Activated CD8-positive, alpha-beta T cell treated with anti-CD3 and anti-CD28 coated beads for 36 hours (primary cell): Measurements from ENCODE around the gene ABCA5. TPM values are rescaled to one million over a fixed set of nuclear protein-coding genes. Genes with fewer than 3 reads are reported as not detected.

Experiments
- ATAC-seq: fragments of 200-7000 bp; cut with Tn5 transposase; one replicate; pipeline ENCODE4 v1.10.0; 2021; ENCODE audit warnings: mild to moderate bottlenecking, moderate library complexity
- CTCF ChIA-PET: fragments of 350-600 bp; sonication (Branson Sonifier 250); formaldehyde crosslinking; loops from one replicate; lab custom pipeline; 2021; ENCODE audit warnings: antibody characterized with exemption; lab: Charles Lee
- POLR2A ChIA-PET: fragments of 350-600 bp; sonication (Branson Sonifier 250); formaldehyde crosslinking; loops from one replicate; lab custom pipeline; 2021; ENCODE audit warnings: antibody characterized with exemption; lab: Charles Lee
- DNase-seq: peaks from one replicate; pipeline ENCODE4 v3.0.0-alpha.2; 2020
- H3K27ac Mint-ChIP-seq: one replicate; pipeline ENCODE4 v1.8.0; 2021; ENCODE audit warnings: mild to moderate bottlenecking, mixed read lengths
- H3K27me3 Mint-ChIP-seq: one replicate; pipeline ENCODE4 v1.8.0; 2021; ENCODE audit warnings: mixed read lengths
- H3K36me3 Mint-ChIP-seq: one replicate; pipeline ENCODE4 v1.8.0; 2021; ENCODE audit warnings: low read depth, mixed read lengths
- H3K4me1 Mint-ChIP-seq: one replicate; pipeline ENCODE4 v1.8.0; 2021; ENCODE audit warnings: low read depth, mixed read lengths
- H3K4me3 Mint-ChIP-seq: one replicate; pipeline ENCODE4 v1.8.0; 2021; ENCODE audit warnings: mild to moderate bottlenecking, moderate library complexity, mixed read lengths
- H3K9me3 Mint-ChIP-seq: one replicate; pipeline ENCODE4 v1.8.0; 2021; ENCODE audit warnings: mixed read lengths
- CTCF ChIP-seq: fragments of 200-600 bp; IDR thresholded peaks from one replicate; pipeline ENCODE4 v1.8.0; 2022; ENCODE audit warnings: antibody characterized with exemption, mild to moderate bottlenecking
- intact Hi-C: fragments of 100-400 bp; cut with micrococcal nuclease; formaldehyde crosslinking; loops from one replicate; pipeline ENCODE4 v1.10.0; 2022
- total RNA-seq, 2 experiments: library from RNA; stranded (reverse); gene quantifications; one replicate each; pipeline ENCODE4 v1.2.3, GENCODE V29; 2021

Gene ABCA5
- total RNA-seq, 2 experiments from 2014 or later: 12.4 to 13.2 TPM

GRCh38 chr17:69222707-69223258 is 104.2 kb downstream of the ABCA5 start:
- no peak for DNase-seq
- no peaks in the 10 kb centered on the region for H3K36me3 Mint-ChIP-seq
- H3K27ac Mint-ChIP-seq: no peak overlapping the region
- POLR2A ChIA-PET: interaction anchor here (0.7 kb wide), 1 partner anchor 420 kb away, joined by 3 read pairs; no protein-coding TSS in a partner anchor
- H3K9me3 Mint-ChIP-seq: no peaks in the 10 kb centered on the region
- H3K27me3 Mint-ChIP-seq: no peaks in the 10 kb centered on the region
- H3K4me1 Mint-ChIP-seq: peaks cover 11% of the 10 kb centered on the region
- intact Hi-C loops: no loop called here
- no peak overlapping the region for H3K4me3 Mint-ChIP-seq
- no peak for ATAC-seq
- CTCF ChIA-PET: no interaction called here
- TF ChIP-seq CTCF: no peak

- no peaks in the 10 kb centered on the region for H3K36me3 Mint-ChIP-seq
- peaks cover 7% of the 10 kb centered on the region for H3K4me1 Mint-ChIP-seq
- ATAC-seq (no peak), DNase-seq (no peak)
- ChIA-PET CTCF (no interaction called here), POLR2A (no interaction called here)
- TF ChIP-seq CTCF: no peak
- intact Hi-C loops: no loop called here
- H3K9me3 Mint-ChIP-seq: no peaks in the 10 kb centered on the region
- H3K4me3 Mint-ChIP-seq: no peak overlapping the region
- no peak overlapping the region for H3K27ac Mint-ChIP-seq
- no peaks in the 10 kb centered on the region for H3K27me3 Mint-ChIP-seq
Measured at GRCh38 chr17:69220098-69220497, 106.8 kb downstream of the ABCA5 start.

- TF ChIP-seq CTCF: no peak
- Mint-ChIP-seq H3K4me3 (no peak overlapping the region), H3K27me3 (no peaks in the 10 kb centered on the region), H3K4me1 (peaks cover 5% of the 10 kb centered on the region), H3K36me3 (no peaks in the 10 kb centered on the region), H3K27ac (no peak overlapping the region), H3K9me3 (no peaks in the 10 kb centered on the region)
- CTCF ChIA-PET: no interaction called here
- POLR2A ChIA-PET: no interaction called here
- DNase-seq: no peak
- no peak for ATAC-seq
- intact Hi-C loops: no loop called here
Measured at GRCh38 chr17:69218986-69219385, 107.9 kb downstream of the ABCA5 start.

- DNase-seq (no peak), ATAC-seq (no peak)
- H3K36me3 Mint-ChIP-seq: no peaks in the 10 kb centered on the region
- no peaks in the 10 kb centered on the region for H3K4me1 Mint-ChIP-seq
- CTCF ChIA-PET: interaction anchor here (1.1 kb wide), 1 partner anchor 22 kb away, joined by 3 read pairs; no protein-coding TSS in a partner anchor
- no peak for TF ChIP-seq CTCF
- no peak overlapping the region for H3K4me3 Mint-ChIP-seq
- no peak overlapping the region for H3K27ac Mint-ChIP-seq
- H3K27me3 Mint-ChIP-seq: no peaks in the 10 kb centered on the region
- POLR2A ChIA-PET: no interaction called here
- intact Hi-C loops: no loop called here
- no peaks in the 10 kb centered on the region for H3K9me3 Mint-ChIP-seq
Measured at GRCh38 chr17:69213059-69213813, 113.7 kb downstream of the ABCA5 start.

- H3K27me3 Mint-ChIP-seq: no peaks in the 10 kb centered on the region
- DNase-seq (no peak), ATAC-seq (no peak)
- H3K27ac Mint-ChIP-seq: no peak overlapping the region
- intact Hi-C loops: no loop called here
- no peaks in the 10 kb centered on the region for H3K36me3 Mint-ChIP-seq
- POLR2A ChIA-PET: no interaction called here
- no peak for TF ChIP-seq CTCF
- CTCF ChIA-PET: no interaction called here
- no peaks in the 10 kb centered on the region for H3K4me1 Mint-ChIP-seq
- H3K4me3 Mint-ChIP-seq: no peak overlapping the region
- no peaks in the 10 kb centered on the region for H3K9me3 Mint-ChIP-seq
Measured at GRCh38 chr17:69208640-69209039, 118.3 kb downstream of the ABCA5 start.
